ENCODE measurements around the gene SIRT7.

SIRT7 gene

GRCh38 chr17:81902653-81903414 lies 15.1 kb downstream of the SIRT7 start:
- Histone ChIP-seq H3K27ac (no peak overlapping the region), H4K20me1 (ENCODE audit: insufficient read depth) (no peaks in the 10 kb centered on the region), H3K4me3 (IDR thresholded peaks at IDR 0.05; ENCODE audit: insufficient read depth, low read depth, low read length) (no peak overlapping the region), H3K4me2 (no peak overlapping the region), H3K36me3 (ENCODE audit: insufficient read depth) (no peaks in the 10 kb centered on the region), H3K9ac (no peak overlapping the region), H3K79me2 (ENCODE audit: insufficient read depth, low read depth) (no peaks in the 10 kb centered on the region), H3K4me1 (ENCODE audit: low read depth, poor library complexity, severe bottlenecking) (no peaks in the 10 kb centered on the region), H3K27me3 (ENCODE audit: insufficient read depth, low read depth) (no peaks in the 10 kb centered on the region), H2AFZ (ENCODE audit: low read depth) (no peak overlapping the region)
- TF ChIP-seq, protein P1, sequence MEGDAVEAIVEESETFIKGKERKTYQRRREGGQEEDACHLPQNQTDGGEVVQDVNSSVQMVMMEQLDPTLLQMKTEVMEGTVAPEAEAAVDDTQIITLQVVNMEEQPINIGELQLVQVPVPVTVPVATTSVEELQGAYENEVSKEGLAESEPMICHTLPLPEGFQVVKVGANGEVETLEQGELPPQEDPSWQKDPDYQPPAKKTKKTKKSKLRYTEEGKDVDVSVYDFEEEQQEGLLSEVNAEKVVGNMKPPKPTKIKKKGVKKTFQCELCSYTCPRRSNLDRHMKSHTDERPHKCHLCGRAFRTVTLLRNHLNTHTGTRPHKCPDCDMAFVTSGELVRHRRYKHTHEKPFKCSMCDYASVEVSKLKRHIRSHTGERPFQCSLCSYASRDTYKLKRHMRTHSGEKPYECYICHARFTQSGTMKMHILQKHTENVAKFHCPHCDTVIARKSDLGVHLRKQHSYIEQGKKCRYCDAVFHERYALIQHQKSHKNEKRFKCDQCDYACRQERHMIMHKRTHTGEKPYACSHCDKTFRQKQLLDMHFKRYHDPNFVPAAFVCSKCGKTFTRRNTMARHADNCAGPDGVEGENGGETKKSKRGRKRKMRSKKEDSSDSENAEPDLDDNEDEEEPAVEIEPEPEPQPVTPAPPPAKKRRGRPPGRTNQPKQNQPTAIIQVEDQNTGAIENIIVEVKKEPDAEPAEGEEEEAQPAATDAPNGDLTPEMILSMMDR (conservative IDR thresholded peaks at IDR 0.05; ENCODE audit: low read depth, low read length): no peak

DNA sequence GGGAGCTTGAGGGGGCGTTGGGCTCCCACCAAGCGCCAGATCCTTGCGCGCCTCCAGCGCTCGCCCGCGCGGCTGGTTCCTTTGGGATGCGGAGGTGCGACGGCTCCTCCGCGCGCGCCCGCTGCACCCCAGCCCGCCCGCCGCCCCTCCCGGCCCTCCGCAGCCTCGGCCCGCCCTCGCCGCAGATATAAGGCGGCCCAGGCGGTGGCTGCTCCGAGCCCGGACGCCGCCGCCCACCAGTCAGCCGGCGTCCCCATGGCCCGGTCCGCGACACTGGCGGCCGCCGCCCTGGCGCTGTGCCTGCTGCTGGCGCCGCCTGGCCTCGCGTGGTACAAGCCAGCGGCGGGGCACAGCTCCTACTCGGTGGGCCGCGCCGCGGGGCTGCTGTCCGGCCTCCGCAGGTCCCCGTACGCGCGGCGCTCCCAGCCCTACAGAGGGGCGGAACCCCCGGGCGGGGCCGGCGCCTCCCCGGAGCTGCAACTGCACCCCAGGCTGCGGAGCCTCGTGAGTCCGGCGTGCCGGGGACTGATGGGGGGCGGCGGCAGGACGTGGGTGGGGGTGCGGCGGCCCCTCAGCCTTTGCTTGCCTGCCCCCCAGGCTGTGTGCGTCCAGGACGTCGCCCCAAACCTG lies 15.8 kb downstream of the SIRT7 start, which contains the start of gene NPB:
Gene NPB, plus strand, starts transcription at position 216 of the 630 bp plus-strand sequence. Its CDS starts 40 bp downstream, at position 256.
- no peak within 1 kb of the TSS for H3K4me2 ChIP-seq
- TF ChIP-seq, protein P1 (conservative IDR thresholded peaks at IDR 0.05; ENCODE audit: low read depth, low read length): no peak
- no peaks in the 10 kb centered on the region for H3K27me3 ChIP-seq (ENCODE audit: insufficient read depth, low read depth)
- no peaks in the 10 kb centered on the region for H3K36me3 ChIP-seq (ENCODE audit: insufficient read depth)
- H3K9ac ChIP-seq: no peak within 1 kb of the TSS
- no peaks in the 10 kb centered on the region for H3K79me2 ChIP-seq (ENCODE audit: insufficient read depth, low read depth)
- H2AFZ ChIP-seq (ENCODE audit: low read depth): no peak within 1 kb of the TSS
- H3K4me1 ChIP-seq (ENCODE audit: low read depth, poor library complexity, severe bottlenecking): no peaks in the 10 kb centered on the region
- H3K27ac ChIP-seq: no peak within 1 kb of the TSS
- H4K20me1 ChIP-seq (ENCODE audit: insufficient read depth): no peaks in the 10 kb centered on the region
- H3K4me3 ChIP-seq (IDR thresholded peaks at IDR 0.05; ENCODE audit: insufficient read depth, low read depth, low read length): no peak within 1 kb of the TSS

DNA sequence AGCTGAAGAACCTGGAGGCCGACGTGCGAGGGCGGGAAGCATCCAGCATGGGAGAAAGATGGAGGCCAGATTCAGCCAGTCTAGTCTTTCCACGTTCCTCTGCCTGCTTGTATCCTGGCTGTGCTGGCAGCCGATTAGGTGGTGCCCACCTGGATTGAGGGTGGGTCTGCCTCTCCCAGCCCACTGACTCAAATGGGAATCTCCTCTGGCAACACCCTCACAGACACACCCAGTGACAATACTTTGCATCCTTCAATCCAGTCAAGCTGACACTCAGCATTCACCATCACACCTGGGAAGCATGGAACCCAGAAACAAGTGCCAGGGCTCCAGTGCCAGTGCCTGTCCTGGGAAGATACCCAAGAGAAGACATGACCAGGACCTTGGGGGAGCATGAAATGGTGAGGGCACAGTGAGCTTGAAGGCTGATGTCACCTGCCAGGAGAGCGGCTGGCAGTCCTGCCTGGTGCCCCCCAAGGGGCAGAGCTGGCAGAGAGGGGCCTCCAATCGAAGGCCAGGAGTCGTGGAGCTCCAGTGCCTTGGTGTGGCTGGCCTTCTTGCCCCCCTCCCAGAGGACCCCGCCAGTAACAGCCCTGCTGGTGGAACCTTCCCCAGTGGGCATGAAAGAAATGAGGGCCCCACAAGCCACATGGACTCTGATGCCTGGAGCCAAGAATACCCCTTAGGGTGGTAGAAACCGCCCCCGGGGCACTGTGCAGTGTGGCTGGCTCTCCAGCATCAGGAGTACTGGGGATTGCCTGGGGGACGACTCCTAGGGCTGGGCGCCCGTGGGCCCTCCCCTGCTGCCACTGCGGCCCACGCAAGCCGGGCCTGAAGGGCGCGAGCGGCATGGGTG lies 16.6 kb downstream of the SIRT7 start:
- H3K9ac ChIP-seq: no peak overlapping the region
- no peak overlapping the region for H2AFZ ChIP-seq (ENCODE audit: low read depth)
- TF ChIP-seq, protein P1 (conservative IDR thresholded peaks at IDR 0.05; ENCODE audit: low read depth, low read length): no peak
- no peaks in the 10 kb centered on the region for H4K20me1 ChIP-seq (ENCODE audit: insufficient read depth)
- H3K36me3 ChIP-seq (ENCODE audit: insufficient read depth): no peaks in the 10 kb centered on the region
- no peak overlapping the region for H3K27ac ChIP-seq
- H3K4me3 ChIP-seq (IDR thresholded peaks at IDR 0.05; ENCODE audit: insufficient read depth, low read depth, low read length): no peak overlapping the region
- H3K4me2 ChIP-seq: no peak overlapping the region
- no peaks in the 10 kb centered on the region for H3K27me3 ChIP-seq (ENCODE audit: insufficient read depth, low read depth)
- H3K4me1 ChIP-seq (ENCODE audit: low read depth, poor library complexity, severe bottlenecking): no peaks in the 10 kb centered on the region
- H3K79me2 ChIP-seq (ENCODE audit: insufficient read depth, low read depth): no peaks in the 10 kb centered on the region

DNA sequence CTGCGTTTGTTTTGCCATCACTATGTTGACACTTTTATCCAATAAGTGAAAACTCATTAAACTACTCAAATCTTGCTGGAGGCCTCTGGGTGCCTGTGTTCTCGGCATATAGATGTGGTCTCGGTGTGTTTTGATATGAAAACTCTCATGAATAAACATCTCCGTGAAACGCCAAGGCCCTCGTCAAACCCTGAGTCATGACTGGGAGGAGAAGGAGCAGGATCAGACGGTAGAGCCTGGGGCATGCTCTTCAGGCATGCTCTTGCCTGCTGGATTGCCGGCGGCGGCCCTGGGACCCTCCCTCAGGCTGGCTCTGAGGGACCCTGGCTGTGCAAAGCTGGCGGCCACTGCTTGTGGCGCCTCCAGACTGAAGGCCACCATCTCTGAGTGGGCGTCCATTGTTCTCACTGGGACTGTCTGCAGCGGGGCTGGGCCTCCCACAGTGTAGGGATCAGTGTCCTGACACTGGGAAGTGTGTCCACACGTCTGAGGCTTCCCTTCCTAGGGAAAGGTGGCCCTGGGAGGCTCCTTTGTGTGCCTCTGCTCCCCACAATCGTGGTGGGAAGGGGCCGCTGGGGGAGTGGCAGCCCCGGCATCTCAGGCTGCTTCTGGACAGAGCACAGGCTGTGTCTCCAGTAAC lies 17.7 kb downstream of the SIRT7 start:
- TF ChIP-seq, protein P1 (conservative IDR thresholded peaks at IDR 0.05; ENCODE audit: low read depth, low read length): no peak
- no peak overlapping the region for H3K4me2 ChIP-seq
- H3K4me1 ChIP-seq (ENCODE audit: low read depth, poor library complexity, severe bottlenecking): no peaks in the 10 kb centered on the region
- no peaks in the 10 kb centered on the region for H3K36me3 ChIP-seq (ENCODE audit: insufficient read depth)
- no peak overlapping the region for H3K4me3 ChIP-seq (IDR thresholded peaks at IDR 0.05; ENCODE audit: insufficient read depth, low read depth, low read length)
- H2AFZ ChIP-seq (ENCODE audit: low read depth): no peak overlapping the region
- H3K27ac ChIP-seq: no peak overlapping the region
- no peaks in the 10 kb centered on the region for H3K27me3 ChIP-seq (ENCODE audit: insufficient read depth, low read depth)
- H3K79me2 ChIP-seq (ENCODE audit: insufficient read depth, low read depth): no peaks in the 10 kb centered on the region
- H4K20me1 ChIP-seq (ENCODE audit: insufficient read depth): no peaks in the 10 kb centered on the region
- H3K9ac ChIP-seq: no peak overlapping the region

All from KMS-11 (cell line).